ENCODE results near the gene SRP19. TPM values are rescaled to one million over a fixed set of nuclear protein-coding genes. Genes with fewer than 3 reads are reported as not detected.

The SRP19 gene
- total and polyA plus RNA-seq, 10 of the 15 experiments (the other 5 are each of a cell fraction or from before 2014, with no cell fraction given) = 43.4 to 379 (median 156) TPM

- SMC1A ChIA-PET (ENCODE audit: uncharacterized antibody, unreplicated experiment) = no interaction called here
- no peaks in the 10 kb centered on the region for H3K4me1 ChIP-seq (ENCODE audit: control insufficient read depth, insufficient read depth, low read length)
- FAIRE-seq = no peak
Measured at GRCh38 chr5:112847306-112847705, 13.8 kb upstream of the SRP19 start.

GRCh38 chr5:112848116-112848811, 12.8 kb upstream of the SRP19 start:
- no peak overlapping the region for H3K27ac ChIP-seq (ENCODE audit: control insufficient read depth, insufficient read depth)
- no peak overlapping the region for H3K9ac ChIP-seq (ENCODE audit: control insufficient read depth, insufficient read depth, low read length)
- no TSS peak for BruUV-seq (replicated peaks)
- ATAC-seq = peak; percentile 100
- WGBS (ENCODE audit: insufficient coverage, insufficient replicate concordance, low lambda C conversion rate, missing lambda C conversion rate) = 68% methylated on average over 7 of the region's 8 CpGs
- RAD21 ChIA-PET (ENCODE audit: unreplicated experiment) = interaction anchor here (0.6 to 1.4 kb wide), 17 partner anchors 11 to 297 kb away, joined by 3 to 11 read pairs (median 4); partner anchors contain the start of genes DCP2, REEP5 and SRP19
- CTCF ChIA-PET = interaction anchor here (0.5 to 1.6 kb wide), 42 partner anchors 8 to 673 kb away, joined by 3 to 28 read pairs (median 4); partner anchors contain the start of genes REEP5 and SRP19
- no peak overlapping the region for H3K4me3 ChIP-seq
- H2AFZ ChIP-seq (ENCODE audit: control insufficient read depth, low read depth, low read length) = peak overlapping the region; percentile 69
- SMC1A ChIA-PET (ENCODE audit: uncharacterized antibody, unreplicated experiment) = interaction anchor here (0.6 to 1.4 kb wide), 18 partner anchors 8 to 500 kb away, joined by 3 to 9 read pairs (median 3); partner anchors contain the start of genes REEP5 and SRP19
- DNase-seq (ENCODE audit: low read depth, low spot score) = peak; percentile 51
- H3K4me2 ChIP-seq (ENCODE audit: control insufficient read depth, insufficient read depth) = peak overlapping the region; percentile 26; the same call in 1 of the 2 replicates
- no peaks in the 10 kb centered on the region for H4K20me1 ChIP-seq (ENCODE audit: control insufficient read depth, insufficient read depth)
- in situ Hi-C loops (cut with MboI) = no loop called here
- H3K79me2 ChIP-seq (ENCODE audit: control insufficient read depth, insufficient read depth, low read length) = no peaks in the 10 kb centered on the region
- intact Hi-C loops (cut with micrococcal nuclease; ENCODE audit: unreplicated experiment) = loop anchor here (2.0 to 5.0 kb wide), 2 partner anchors 156 to 297 kb away; no protein-coding TSS in a partner anchor
- no peaks in the 10 kb centered on the region for H3K4me1 ChIP-seq (ENCODE audit: control insufficient read depth, insufficient read depth, low read length)
- no peaks in the 10 kb centered on the region for H3K9me3 ChIP-seq (replicated peaks; ENCODE audit: control insufficient read depth, insufficient read depth, low read length)
- H3K27me3 ChIP-seq (replicated peaks in 1 of 2; ENCODE audit: control insufficient read depth in 2 of 2, insufficient read depth in 2 of 2, low read length in 1 of 2) = no peaks in the 10 kb centered on the region
- FAIRE-seq = peak; percentile 80
- POLR2A ChIA-PET = interaction anchor here (0.6 to 1.4 kb wide), 4 partner anchors 13 to 767 kb away, joined by 3 to 15 read pairs (median 5); partner anchors contain the start of gene SRP19
- no peaks in the 10 kb centered on the region for H3K36me3 ChIP-seq (ENCODE audit: control insufficient read depth in 2 of 2, insufficient read depth in 2 of 2, low read length in 1 of 2)
- TF ChIP-seq, protein P1, sequence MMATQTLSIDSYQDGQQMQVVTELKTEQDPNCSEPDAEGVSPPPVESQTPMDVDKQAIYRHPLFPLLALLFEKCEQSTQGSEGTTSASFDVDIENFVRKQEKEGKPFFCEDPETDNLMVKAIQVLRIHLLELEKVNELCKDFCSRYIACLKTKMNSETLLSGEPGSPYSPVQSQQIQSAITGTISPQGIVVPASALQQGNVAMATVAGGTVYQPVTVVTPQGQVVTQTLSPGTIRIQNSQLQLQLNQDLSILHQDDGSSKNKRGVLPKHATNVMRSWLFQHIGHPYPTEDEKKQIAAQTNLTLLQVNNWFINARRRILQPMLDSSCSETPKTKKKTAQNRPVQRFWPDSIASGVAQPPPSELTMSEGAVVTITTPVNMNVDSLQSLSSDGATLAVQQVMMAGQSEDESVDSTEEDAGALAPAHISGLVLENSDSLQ (IDR thresholded peaks at IDR 0.05) = peak; percentile 69; the same call in 1 of the 2 replicates
- TF ChIP-seq TARDBP (IDR thresholded peaks at IDR 0.05; ENCODE audit: borderline replicate concordance) = no peak
- peak; percentile 65 for TF ChIP-seq ZNF384 (IDR thresholded peaks at IDR 0.05; ENCODE audit: borderline replicate concordance, low read depth, low read length)
- TF ChIP-seq, protein P2, sequence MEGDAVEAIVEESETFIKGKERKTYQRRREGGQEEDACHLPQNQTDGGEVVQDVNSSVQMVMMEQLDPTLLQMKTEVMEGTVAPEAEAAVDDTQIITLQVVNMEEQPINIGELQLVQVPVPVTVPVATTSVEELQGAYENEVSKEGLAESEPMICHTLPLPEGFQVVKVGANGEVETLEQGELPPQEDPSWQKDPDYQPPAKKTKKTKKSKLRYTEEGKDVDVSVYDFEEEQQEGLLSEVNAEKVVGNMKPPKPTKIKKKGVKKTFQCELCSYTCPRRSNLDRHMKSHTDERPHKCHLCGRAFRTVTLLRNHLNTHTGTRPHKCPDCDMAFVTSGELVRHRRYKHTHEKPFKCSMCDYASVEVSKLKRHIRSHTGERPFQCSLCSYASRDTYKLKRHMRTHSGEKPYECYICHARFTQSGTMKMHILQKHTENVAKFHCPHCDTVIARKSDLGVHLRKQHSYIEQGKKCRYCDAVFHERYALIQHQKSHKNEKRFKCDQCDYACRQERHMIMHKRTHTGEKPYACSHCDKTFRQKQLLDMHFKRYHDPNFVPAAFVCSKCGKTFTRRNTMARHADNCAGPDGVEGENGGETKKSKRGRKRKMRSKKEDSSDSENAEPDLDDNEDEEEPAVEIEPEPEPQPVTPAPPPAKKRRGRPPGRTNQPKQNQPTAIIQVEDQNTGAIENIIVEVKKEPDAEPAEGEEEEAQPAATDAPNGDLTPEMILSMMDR (IDR thresholded peaks at IDR 0.05 in 2 of 3, conservative IDR thresholded peaks at IDR 0.05 in 1 of 3; ENCODE audit: control insufficient read depth in 2 of 3, extremely low read depth in 1 of 3, insufficient read depth in 1 of 3, low read depth in 3 of 3, low read length in 3 of 3) = peak; percentile 61 to 62 (median 61)
- TF ChIP-seq BHLHE40 (IDR thresholded peaks at IDR 0.05; ENCODE audit: borderline replicate concordance in 1 of 2, low read depth in 2 of 2, low read length in 1 of 2) = no peak
- no peak for TF ChIP-seq IKZF1 (conservative IDR thresholded peaks at IDR 0.05)
- peak; percentile 37; the same call in 1 of the 2 replicates for TF ChIP-seq RAD21 (IDR thresholded peaks at IDR 0.05; ENCODE audit: insufficient read depth, low read depth, low read length)

More at GRCh38 chr5:112847306-112847705, 13.8 kb upstream of the SRP19 start:
- Histone ChIP-seq H3K36me3 (ENCODE audit: control insufficient read depth in 2 of 2, insufficient read depth in 2 of 2, low read length in 1 of 2) (no peaks in the 10 kb centered on the region; a peak in 1 of 4 replicates), H3K9me3 (replicated peaks; ENCODE audit: control insufficient read depth, insufficient read depth, low read length) (no peaks in the 10 kb centered on the region), H3K4me3 (no peak overlapping the region), H3K4me2 (ENCODE audit: control insufficient read depth, insufficient read depth) (no peak overlapping the region), H3K27me3 (replicated peaks in 1 of 2; ENCODE audit: control insufficient read depth in 2 of 2, insufficient read depth in 2 of 2, low read length in 1 of 2) (no peaks in the 10 kb centered on the region), H3K9ac (ENCODE audit: control insufficient read depth, insufficient read depth, low read length) (no peak overlapping the region), H3K27ac (ENCODE audit: control insufficient read depth, insufficient read depth) (no peak overlapping the region), H2AFZ (ENCODE audit: control insufficient read depth, low read depth, low read length) (no peak overlapping the region), H3K79me2 (ENCODE audit: control insufficient read depth, insufficient read depth, low read length) (no peaks in the 10 kb centered on the region), H4K20me1 (ENCODE audit: control insufficient read depth, insufficient read depth) (no peaks in the 10 kb centered on the region)
- TF ChIP-seq ZNF207 (IDR thresholded peaks at IDR 0.05; ENCODE audit: borderline replicate concordance) (no peak), MTA3 (IDR thresholded peaks at IDR 0.05; ENCODE audit: borderline replicate concordance, low read length) (no peak), HDAC2 (IDR thresholded peaks at IDR 0.05) (no peak), POU2F2 (IDR thresholded peaks at IDR 0.05; ENCODE audit: borderline replicate concordance, low read depth, low read length) (no peak), JUND (IDR thresholded peaks at IDR 0.05; ENCODE audit: low read depth, low read length) (no peak), SUPT20H (IDR thresholded peaks at IDR 0.05; ENCODE audit: borderline replicate concordance, control insufficient read depth, low read depth, low read length) (no peak), CREB1 (IDR thresholded peaks at IDR 0.05; ENCODE audit: low read depth) (no peak), MAX (IDR thresholded peaks at IDR 0.05; ENCODE audit: low read depth, low read length) (no peak), EP300 (IDR thresholded peaks at IDR 0.05; ENCODE audit: borderline replicate concordance in 1 of 2, control insufficient read depth in 1 of 2, low read depth in 2 of 2, low read length in 2 of 2) (no peak), NFYA (IDR thresholded peaks at IDR 0.05; ENCODE audit: borderline replicate concordance, low read depth, low read length) (no peak)
- ChIA-PET POLR2A (no interaction called here), RAD21 (ENCODE audit: unreplicated experiment) (no interaction called here), CTCF (no interaction called here)
- no peak for DNase-seq (ENCODE audit: low read depth, low spot score)
- intact Hi-C loops (cut with micrococcal nuclease; ENCODE audit: unreplicated experiment) (loop anchor here (5.0 kb wide), 1 partner anchor 155 kb away; no protein-coding TSS in a partner anchor), in situ Hi-C loops (cut with MboI) (no loop called here)
- no TSS peak for BruUV-seq (replicated peaks)
- ATAC-seq = no peak

All from GM12878 (cell line).